Regular cardiac myocyte (primary cell): ENCODE measurements around the gene NR2E1. TPM values are rescaled to one million over a fixed set of nuclear protein-coding genes. Genes with fewer than 3 reads are reported as not detected.

Source experiments
- total RNA-seq: library from RNA; depleted of rRNA; stranded (reverse); fragments of >200 nt; gene quantifications from 2 replicates; pipeline ENCODE4 v1.2.3, GENCODE V29; 2014

Gene NR2E1
- not detected in 2 replicates for total RNA-seq

DNA sequence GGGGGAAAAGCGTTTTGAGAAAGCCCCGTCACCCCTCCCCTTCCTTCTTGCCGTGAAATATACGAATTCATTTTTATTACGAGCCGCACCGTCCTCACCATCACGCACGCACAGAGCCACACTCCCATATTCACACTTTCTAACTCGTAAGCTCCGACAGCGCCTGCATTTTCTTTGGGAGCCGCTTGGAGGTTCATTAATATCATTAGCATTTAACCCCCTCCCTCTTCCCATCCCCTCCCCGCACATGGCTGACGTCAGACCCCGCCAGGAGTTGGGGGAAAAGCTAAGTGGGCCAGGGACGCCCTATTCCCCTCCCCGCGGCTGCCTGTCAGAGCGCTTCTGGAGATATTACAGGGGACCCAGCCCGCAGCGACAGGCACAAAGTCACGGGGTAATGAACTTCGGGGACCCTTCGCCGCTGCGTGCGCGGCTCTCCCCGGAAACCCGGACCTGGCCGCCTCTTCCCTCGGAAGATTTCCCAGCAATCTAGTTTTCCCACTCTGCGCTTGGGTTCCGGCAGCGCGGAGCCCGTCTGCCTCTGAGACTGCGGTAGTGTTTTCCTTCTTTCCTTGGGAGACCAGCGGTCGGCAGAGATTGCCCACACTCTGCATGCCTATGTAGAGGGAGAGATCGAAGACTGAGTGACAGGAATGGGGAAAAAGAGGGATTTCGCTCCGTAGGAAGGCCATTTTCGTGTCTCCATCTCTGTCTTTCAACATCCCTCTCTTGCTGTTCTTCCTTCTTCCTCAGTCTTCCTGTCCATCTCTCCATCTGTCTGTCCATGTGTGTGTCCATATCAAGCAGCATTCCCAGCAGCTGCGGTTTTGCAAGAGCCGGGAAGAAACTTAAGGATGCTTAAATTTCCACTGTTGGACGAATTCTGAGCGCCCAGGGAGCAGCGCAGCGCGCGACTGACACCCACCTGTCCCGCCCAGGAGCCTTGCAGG, at the start of gene NR2E1:
NR2E1 (plus strand) TSS at position 309 of the 950 bp plus-strand sequence. CDS start 744 bp downstream, outside the sequence.

Other genes starting within 250 kb of the NR2E1 start
- 18.6 and 24.0 TPM in 2 replicates for gene SEC63, start 207.8 kb upstream of the NR2E1 start, total RNA-seq
- gene OSTM1, start 91.3 kb upstream of the NR2E1 start, total RNA-seq, result 43.9 and 97.5 TPM in 2 replicates
- gene SNX3, start 95.0 kb downstream of the NR2E1 start, total RNA-seq, result 181 and 192 TPM in 2 replicates
- 3.5 and 7.0 TPM in 2 replicates for gene AFG1L, start 129.0 kb downstream of the NR2E1 start, total RNA-seq